Fibroblast of lung (primary cell): ENCODE results near the gene KIF18A. TPM values are rescaled to one million over a fixed set of nuclear protein-coding genes. Genes with fewer than 3 reads are reported as not detected.
A peak's percentile ranks its signal among the peaks of the same experiment; 100 is the strongest.

ENCODE experiments used
- DNase-seq, 2 donors: peaks; one replicate each; pipeline versions ENCODE4 v3.0.0 to v3.0.0-alpha.2; 2010; ENCODE audit warnings: low read depth in 2 of 2
- H2AFZ ChIP-seq: 2 replicates; pipeline ENCODE4 v1.5.1; 2012; ENCODE audit warnings: low read length, control low read depth, inconsistent platforms
- H3K27ac ChIP-seq: 2 replicates; pipeline ENCODE4 v1.5.1; 2011; ENCODE audit warnings: low read length, control low read depth; ENCODE audit not compliant: insufficient read depth
- H3K27me3 ChIP-seq: 2 replicates; pipeline ENCODE4 v1.5.1; 2011; ENCODE audit warnings: mild to moderate bottlenecking, low read length; ENCODE audit not compliant: control insufficient read depth, insufficient read depth
- H3K36me3 ChIP-seq: 2 replicates; pipeline ENCODE4 v1.5.1; 2011; ENCODE audit warnings: low read length; ENCODE audit not compliant: control insufficient read depth, insufficient read depth
- H3K4me1 ChIP-seq: 2 replicates; pipeline ENCODE4 v1.5.1; 2011; ENCODE audit warnings: low read length; ENCODE audit not compliant: control insufficient read depth, insufficient read depth; ENCODE audit errors: extremely low read depth
- H3K4me2 ChIP-seq: 2 replicates; pipeline ENCODE4 v1.5.1; 2011; ENCODE audit warnings: low read length, control low read depth; ENCODE audit not compliant: insufficient read depth; ENCODE audit errors: extremely low read depth
- H3K4me3 ChIP-seq, 4 experiments: fragments of 200-600 bp in 1 of 4; sonication (generic) in 1 of 4; replicated peaks in 1 of 4; 2 replicates each; pipeline ENCODE4 v1.5.1; 2011 to 2016; ENCODE audit warnings: low read length in 4 of 4, low read depth in 3 of 4, mild to moderate bottlenecking in 3 of 4, control low read depth in 2 of 4, inconsistent platforms in 1 of 4, mixed read lengths in 1 of 4; ENCODE audit not compliant: insufficient read depth in 1 of 4; ENCODE audit errors: control extremely low read depth in 1 of 4
- H3K79me2 ChIP-seq: 2 replicates; pipeline ENCODE4 v1.5.1; 2012; ENCODE audit warnings: mild to moderate bottlenecking, low read length, inconsistent platforms; ENCODE audit not compliant: control insufficient read depth, insufficient read depth
- H3K9ac ChIP-seq: 2 replicates; pipeline ENCODE4 v1.5.1; 2011; ENCODE audit warnings: mild to moderate bottlenecking, low read length, control low read depth; ENCODE audit not compliant: insufficient read depth
- H3K9me3 ChIP-seq: 2 replicates; pipeline ENCODE4 v1.5.1; 2012; ENCODE audit warnings: low read depth, low read length; ENCODE audit not compliant: control insufficient read depth, insufficient read depth
- H4K20me1 ChIP-seq: 2 replicates; pipeline ENCODE4 v1.5.1; 2011; ENCODE audit warnings: low read length; ENCODE audit not compliant: control insufficient read depth, insufficient read depth; ENCODE audit errors: extremely low read depth
- EZH2 ChIP-seq: IDR thresholded peaks from 2 replicates; pipeline ENCODE4 v1.5.1; 2012; ENCODE audit warnings: low read length, control low read depth, mild to moderate bottlenecking; ENCODE audit errors: missing control alignments
- polyA plus RNA-seq, 2 donors: library from polyadenylated mRNA; depleted of rRNA in 1 of 2; stranded (reverse) in 1 of 2; unstranded in 1 of 2; fragments of >200 nt; gene quantifications; 2 replicates each; pipeline ENCODE4 v1.2.1, GENCODE V29; 2011 to 2012; ENCODE audit warnings: missing spikeins in 1 of 2
- total RNA-seq: library from RNA; depleted of rRNA; stranded (reverse); fragments of >200 nt; gene quantifications from 2 replicates; pipeline ENCODE4 v1.2.1, GENCODE V29; 2014
- TF ChIP-seq, protein P1 (sequence below), 2 donors: IDR thresholded peaks in 1 of 2; conservative IDR thresholded peaks in 1 of 2; 1 replicate in 1 of 2; 2 replicates in 1 of 2; pipeline ENCODE4 v1.5.1; 2011 to 2012; ENCODE audit warnings: low read length in 2 of 2, control low read depth in 1 of 2, inconsistent platforms in 1 of 2, low read depth in 1 of 2, mild to moderate bottlenecking in 1 of 2

The KIF18A gene
- total and polyA plus RNA-seq, 2 donors (not counting 1 experiment from before 2014, with no cell fraction given), result 5.8 to 12.6 TPM

- no peak overlapping the region for H3K27ac ChIP-seq
- no peak overlapping the region for H3K4me2 ChIP-seq
- no peaks in the 10 kb centered on the region for H3K4me1 ChIP-seq
- H3K9ac ChIP-seq, result no peak overlapping the region
- H4K20me1 ChIP-seq, result no peaks in the 10 kb centered on the region
- TF ChIP-seq, protein P1, sequence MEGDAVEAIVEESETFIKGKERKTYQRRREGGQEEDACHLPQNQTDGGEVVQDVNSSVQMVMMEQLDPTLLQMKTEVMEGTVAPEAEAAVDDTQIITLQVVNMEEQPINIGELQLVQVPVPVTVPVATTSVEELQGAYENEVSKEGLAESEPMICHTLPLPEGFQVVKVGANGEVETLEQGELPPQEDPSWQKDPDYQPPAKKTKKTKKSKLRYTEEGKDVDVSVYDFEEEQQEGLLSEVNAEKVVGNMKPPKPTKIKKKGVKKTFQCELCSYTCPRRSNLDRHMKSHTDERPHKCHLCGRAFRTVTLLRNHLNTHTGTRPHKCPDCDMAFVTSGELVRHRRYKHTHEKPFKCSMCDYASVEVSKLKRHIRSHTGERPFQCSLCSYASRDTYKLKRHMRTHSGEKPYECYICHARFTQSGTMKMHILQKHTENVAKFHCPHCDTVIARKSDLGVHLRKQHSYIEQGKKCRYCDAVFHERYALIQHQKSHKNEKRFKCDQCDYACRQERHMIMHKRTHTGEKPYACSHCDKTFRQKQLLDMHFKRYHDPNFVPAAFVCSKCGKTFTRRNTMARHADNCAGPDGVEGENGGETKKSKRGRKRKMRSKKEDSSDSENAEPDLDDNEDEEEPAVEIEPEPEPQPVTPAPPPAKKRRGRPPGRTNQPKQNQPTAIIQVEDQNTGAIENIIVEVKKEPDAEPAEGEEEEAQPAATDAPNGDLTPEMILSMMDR (conservative IDR thresholded peaks at IDR 0.05 in 1 of 2, IDR thresholded peaks at IDR 0.05 in 1 of 2; ENCODE audit: low read depth in 1 of 2, low read length in 2 of 2), result no peak
- TF ChIP-seq EZH2, result no peak
- H3K4me3 ChIP-seq, result no peak overlapping the region
- H3K79me2 ChIP-seq, result no peaks in the 10 kb centered on the region
- no peak overlapping the region for H2AFZ ChIP-seq
- no peak for DNase-seq
- H3K27me3 ChIP-seq, result no peaks in the 10 kb centered on the region
- H3K9me3 ChIP-seq, result no peaks in the 10 kb centered on the region
- H3K36me3 ChIP-seq, result no peaks in the 10 kb centered on the region
Observed at GRCh38 chr11:27998552-27998951, 109.4 kb downstream of the KIF18A start.

DNA sequence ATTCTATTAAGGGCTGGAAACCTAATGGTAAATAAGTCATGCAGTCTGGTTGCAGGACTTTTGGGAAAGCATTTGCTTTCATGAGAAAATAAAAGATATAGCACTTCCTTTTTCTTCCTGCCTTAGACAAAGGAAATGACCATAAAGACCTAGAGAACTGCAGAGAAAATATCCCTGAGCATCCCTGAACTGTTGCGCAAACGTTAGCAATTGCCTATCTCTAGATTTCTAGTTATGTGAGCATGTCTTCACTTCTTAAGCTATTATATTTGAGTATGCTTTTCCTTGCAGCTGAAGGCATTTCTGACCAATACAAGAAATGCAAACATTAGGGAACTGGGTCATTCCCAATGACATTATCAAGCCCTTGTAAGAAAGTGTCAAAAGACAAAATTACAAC, 110.6 kb downstream of the KIF18A start:
- no peaks in the 10 kb centered on the region for H3K79me2 ChIP-seq
- DNase-seq, result no peak
- no peak overlapping the region for H3K4me3 ChIP-seq
- no peaks in the 10 kb centered on the region for H3K36me3 ChIP-seq
- H3K9me3 ChIP-seq, result no peaks in the 10 kb centered on the region
- no peak overlapping the region for H3K4me2 ChIP-seq
- H3K27ac ChIP-seq, result no peak overlapping the region
- H3K27me3 ChIP-seq, result no peaks in the 10 kb centered on the region
- TF ChIP-seq, protein P1 (conservative IDR thresholded peaks at IDR 0.05 in 1 of 2, IDR thresholded peaks at IDR 0.05 in 1 of 2; ENCODE audit: low read depth in 1 of 2, low read length in 2 of 2), result no peak
- no peak for TF ChIP-seq EZH2
- no peak overlapping the region for H2AFZ ChIP-seq
- H3K9ac ChIP-seq, result no peak overlapping the region
- H4K20me1 ChIP-seq, result no peaks in the 10 kb centered on the region
- H3K4me1 ChIP-seq, result no peaks in the 10 kb centered on the region

- peak in 1 of 2 donors; percentile 62 for DNase-seq
- H3K79me2 ChIP-seq, result no peaks in the 10 kb centered on the region
- H3K27ac ChIP-seq, result no peak overlapping the region
- no peaks in the 10 kb centered on the region for H3K4me1 ChIP-seq
- H2AFZ ChIP-seq, result no peak overlapping the region
- no peak for TF ChIP-seq EZH2
- TF ChIP-seq, protein P1 (conservative IDR thresholded peaks at IDR 0.05 in 1 of 2, IDR thresholded peaks at IDR 0.05 in 1 of 2; ENCODE audit: low read depth in 1 of 2, low read length in 2 of 2), result no peak
- no peaks in the 10 kb centered on the region for H4K20me1 ChIP-seq
- no peaks in the 10 kb centered on the region for H3K9me3 ChIP-seq
- no peaks in the 10 kb centered on the region for H3K27me3 ChIP-seq
- no peak overlapping the region for H3K4me2 ChIP-seq
- no peak overlapping the region for H3K4me3 ChIP-seq
- no peak overlapping the region for H3K9ac ChIP-seq
- H3K36me3 ChIP-seq, result no peaks in the 10 kb centered on the region
Observed at GRCh38 chr11:27996066-27996465, 111.9 kb downstream of the KIF18A start.
